Heart left ventricle (tissue), 16 donors: ENCODE measurements around the gene ELAVL3. TPM values are rescaled to one million over a fixed set of nuclear protein-coding genes. Genes with fewer than 3 reads are reported as not detected.
A peak's percentile ranks its signal among the peaks of the same experiment; 100 is the strongest.

Experiments used
- ATAC-seq, 4 donors: fragments of 200-7000 bp; cut with Tn5 transposase; one replicate each; pipeline ENCODE4 v1.9.1; 2020 to 2022; ENCODE audit warnings: moderate library complexity in 4 of 4, mild to moderate bottlenecking in 3 of 4, moderate number of reproducible peaks in 1 of 4
- DNase-seq, 5 donors: peaks; one replicate each; pipeline ENCODE4 v3.0.0-alpha.2; 2020
- H3K27ac ChIP-seq, 12 donors: fragments of 200-600 bp; sonication (generic) in 4 of 12; one replicate each; pipeline versions ENCODE4 v1.5.0 to v1.8.0; 2016 to 2022; ENCODE audit warnings: mild to moderate bottlenecking in 2 of 12
- H3K27me3 ChIP-seq, 9 donors: fragments of 200-600 bp; sonication (generic) in 2 of 9; one replicate each; pipeline versions ENCODE4 v1.5.1 to v1.8.0; 2016 to 2022; ENCODE audit warnings: mild to moderate bottlenecking in 3 of 9
- H3K36me3 ChIP-seq, 9 donors: fragments of 200-600 bp; sonication (generic) in 2 of 9; one replicate each; pipeline versions ENCODE4 v1.5.0 to v1.8.0; 2018 to 2022; ENCODE audit warnings: mild to moderate bottlenecking in 2 of 9
- H3K4me1 ChIP-seq, 12 donors: fragments of 200-600 bp; sonication (generic) in 4 of 12; one replicate each; pipeline versions ENCODE4 v1.5.0 to v1.8.0; 2016 to 2022; ENCODE audit warnings: mild to moderate bottlenecking in 3 of 12
- H3K4me3 ChIP-seq, 12 donors: fragments of 200-600 bp; sonication (generic) in 4 of 12; one replicate each; pipeline versions ENCODE4 v1.5.0 to v1.8.0; 2017 to 2022; ENCODE audit warnings: mild to moderate bottlenecking in 9 of 12, moderate library complexity in 4 of 12
- H3K9me3 ChIP-seq, 12 donors: fragments of 200-600 bp; sonication (generic) in 4 of 12; one replicate each; pipeline versions ENCODE4 v1.5.0 to v1.8.0; 2016 to 2022; ENCODE audit warnings: mild to moderate bottlenecking in 1 of 12
- POLR2A ChIP-seq, 2 donors: fragments of 450-650 bp; IDR thresholded peaks; one replicate each; pipeline ENCODE4 v1.6.1; 2017; ENCODE audit warnings: antibody characterized with exemption in 2 of 2, mild to moderate bottlenecking in 2 of 2, moderate library complexity in 2 of 2
- WGBS, 4 donors: extraction: QIAGEN DNeasy Blood & Tissue Kit in 2 of 4; methylation state at CpG; one replicate each; pipeline versions ENCODE4 v1.1.5 to v1.1.7; 2013 to 2018; 5-methylcytosine and 5-hydroxymethylcytosine counted together
- intact Hi-C, 10 donors: fragments of 100-400 bp; cut with DNase I; formaldehyde crosslinking; loops; one replicate each; pipeline versions ENCODE4 v1.11.1 to v1.14.2; 2022
- polyA plus RNA-seq, 2 donors: library from polyadenylated mRNA; stranded (reverse); fragments of 200-250 nt; gene quantifications; one replicate each; pipeline ENCODE4 v1.2.3, GENCODE V29; 2013
- total RNA-seq, 9 donors: library from RNA; depleted of rRNA in 2 of 9; stranded (reverse); fragments of >200 nt in 2 of 9; fragmentation: NEBNext Ultra II Directional in 3 of 9; extraction: Animal tissue kit (Norgen Biotek cat#: 25700) in 3 of 9; gene quantifications; one replicate each; pipeline versions ENCODE4 v1.1.0 to v1.2.4, GENCODE V29; 2016 to 2023
- TF ChIP-seq, protein P1 (sequence below), 12 donors: fragments of 200-600 bp; sonication (generic) in 4 of 12; IDR thresholded peaks; one replicate each; pipeline versions ENCODE4 v1.5.0 to v1.8.0; 2018 to 2022; ENCODE audit warnings: antibody characterized with exemption in 12 of 12, mild to moderate bottlenecking in 5 of 12
- donor health status: ischemic (EF 13 %, LVEDD 7.1; RV severe dilation, severe dysfunction).
- donor health status: healthy with polysubstance abuse.
- donor health status: DM: no; HTN: yes; CAD: no.
- donor health status: DM: no; HTN: no; CAD: no.
- donor health status: ischemic (EF 25% LVEDD 6.9; RV normal size, moderate dysfunction).
- donor health status: ischemic (EF 25% LVEDD 5.7; RV mildly dilated, moderate dysfunction).
- donor health status: healthy.
- donor health status: DM: yes; HTN: yes; CAD: no.
- donor health status: ischemic (EF 35%, LVEDD 5.7; RV mildly dilated, moderate dysfunction).
- donor health status: nonischemic (EF 11% LVEDD 7.7; RV severe dilation, severe dysfunction).
- donor health status: DM: yes; HTN: yes; CAD: no.
- donor health status: PGD.
- donor health status: ischemic (EF 29% LVEDD 5.4; RV normal size, mild dysfunction).
- donor health status: nonischemic (EF 23%, LVEDD 6.1; RV moderate dilation, normal function).

The ELAVL3 gene
- total and polyA plus RNA-seq, 11 donors, result 0.03 to 0.75 (median 0.22) TPM; not detected in 1

DNA sequence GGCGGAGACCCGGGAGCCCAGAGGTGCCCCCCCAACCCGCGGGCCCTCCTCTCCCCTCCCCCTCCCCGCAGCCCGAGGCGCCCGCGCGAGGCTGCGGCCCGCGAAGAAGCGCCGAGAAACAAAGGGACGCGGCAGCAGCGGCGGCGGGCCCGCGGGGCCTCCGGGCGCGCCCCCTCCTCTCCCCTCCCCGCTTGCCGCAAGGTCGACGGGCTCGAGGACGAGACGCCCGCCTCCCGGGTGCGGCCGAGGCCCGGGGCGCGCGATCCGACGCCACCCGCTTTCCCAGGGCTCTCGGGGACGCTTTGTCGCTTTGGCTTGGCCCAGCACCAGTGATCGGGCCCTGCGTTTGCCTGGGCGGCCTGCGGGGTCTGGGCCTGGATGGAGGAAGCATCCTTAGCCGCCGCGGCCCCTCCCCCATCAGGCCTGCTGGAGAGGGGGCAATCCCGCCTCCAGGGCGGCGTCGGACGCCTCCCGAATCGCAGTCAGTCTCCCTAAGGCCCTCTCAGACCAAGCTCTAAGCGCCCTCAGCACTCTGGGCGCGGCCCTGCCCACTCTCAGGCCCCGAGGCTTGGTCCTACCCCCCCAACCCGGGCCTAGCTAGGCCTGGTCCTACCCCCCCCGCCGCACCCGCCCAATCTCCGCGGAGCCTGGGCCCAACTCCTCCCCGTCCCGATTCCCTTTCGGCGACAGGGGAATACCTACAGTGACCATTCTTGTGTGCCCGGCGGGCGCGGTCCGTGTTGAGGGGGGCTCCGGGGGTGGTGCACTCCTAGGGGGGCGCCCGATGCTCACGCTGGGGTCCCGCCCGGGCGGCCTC is 740 bp downstream of the ELAVL3 start:
- intact Hi-C loops, result loop anchor here in 8 of 10 donors (5.0 to 10.0 kb wide), 5 partner anchors 45 to 188 kb away; partner anchors contain the start of genes TSPAN16 (in 3 of the 8), EPOR (in 2 of the 8), ODAD3 (in 1 of the 8) and PRKCSH (in 1 of the 8)
- Histone ChIP-seq H3K27ac (no peak overlapping the region), H3K27me3 (peaks cover 19 to 59% (median 39%) of the 10 kb centered on the region in 9 donors), H3K4me1 (peaks cover 0 to 43% (median 22%) of the 10 kb centered on the region in 12 donors), H3K9me3 (no peaks in the 10 kb centered on the region), H3K4me3 (peak overlapping the region in 10 of 12 donors; percentile 2 to 43 (median 34)), H3K36me3 (peaks cover 0 to 8% (median 0%) of the 10 kb centered on the region in 9 donors)
- ATAC-seq (no peak), DNase-seq (no peak)
- 6 to 18% (median 7%) methylated on average over 3 to 86 of the region's 86 CpGs for WGBS, 4 donors
- TF ChIP-seq, protein P1, sequence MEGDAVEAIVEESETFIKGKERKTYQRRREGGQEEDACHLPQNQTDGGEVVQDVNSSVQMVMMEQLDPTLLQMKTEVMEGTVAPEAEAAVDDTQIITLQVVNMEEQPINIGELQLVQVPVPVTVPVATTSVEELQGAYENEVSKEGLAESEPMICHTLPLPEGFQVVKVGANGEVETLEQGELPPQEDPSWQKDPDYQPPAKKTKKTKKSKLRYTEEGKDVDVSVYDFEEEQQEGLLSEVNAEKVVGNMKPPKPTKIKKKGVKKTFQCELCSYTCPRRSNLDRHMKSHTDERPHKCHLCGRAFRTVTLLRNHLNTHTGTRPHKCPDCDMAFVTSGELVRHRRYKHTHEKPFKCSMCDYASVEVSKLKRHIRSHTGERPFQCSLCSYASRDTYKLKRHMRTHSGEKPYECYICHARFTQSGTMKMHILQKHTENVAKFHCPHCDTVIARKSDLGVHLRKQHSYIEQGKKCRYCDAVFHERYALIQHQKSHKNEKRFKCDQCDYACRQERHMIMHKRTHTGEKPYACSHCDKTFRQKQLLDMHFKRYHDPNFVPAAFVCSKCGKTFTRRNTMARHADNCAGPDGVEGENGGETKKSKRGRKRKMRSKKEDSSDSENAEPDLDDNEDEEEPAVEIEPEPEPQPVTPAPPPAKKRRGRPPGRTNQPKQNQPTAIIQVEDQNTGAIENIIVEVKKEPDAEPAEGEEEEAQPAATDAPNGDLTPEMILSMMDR (IDR thresholded peaks at IDR 0.05), result no peak
- no peak for TF ChIP-seq POLR2A (IDR thresholded peaks at IDR 0.05)

DNA sequence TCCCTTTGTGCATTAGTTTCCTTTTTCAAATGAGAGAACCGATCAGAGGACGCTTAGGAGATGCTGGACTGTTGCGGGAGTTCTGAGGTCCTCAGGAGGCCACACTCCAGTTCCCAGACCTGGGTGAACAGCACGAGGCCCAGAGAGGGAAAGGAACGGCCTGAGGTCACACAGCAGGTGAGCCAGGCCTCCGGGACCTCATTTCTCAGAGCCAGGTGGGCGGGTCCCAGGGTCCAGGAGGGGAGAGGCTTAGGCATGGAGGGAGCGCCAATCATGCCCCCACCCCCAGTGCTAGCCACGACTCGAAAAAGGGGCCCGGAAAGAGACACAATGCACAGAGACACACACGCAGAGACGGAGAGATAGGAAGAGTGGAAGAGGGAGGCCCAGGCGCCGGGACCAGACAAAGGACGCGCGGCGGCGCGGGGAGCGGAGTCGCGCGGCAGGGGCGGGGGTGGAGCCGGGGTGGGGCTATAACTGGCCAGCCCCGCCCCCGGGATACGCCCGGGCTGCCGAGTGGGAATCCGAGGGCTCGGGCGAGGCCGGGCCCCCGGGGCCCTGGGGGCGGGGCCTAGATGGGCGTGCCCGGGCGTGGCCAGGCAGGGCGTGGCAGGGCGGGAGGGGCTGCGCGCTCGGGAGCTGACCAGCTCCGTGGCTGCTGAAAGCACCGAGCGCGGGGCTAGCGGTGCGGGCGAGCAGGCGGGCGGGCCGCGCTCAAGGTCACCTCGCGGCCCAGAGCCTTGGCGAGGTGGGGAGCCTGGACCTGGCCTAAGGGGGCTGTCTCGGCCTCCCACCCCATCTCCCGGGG is 1.6 kb downstream of the ELAVL3 start:
- Histone ChIP-seq H3K4me3 (peak overlapping the region in 10 of 12 donors; percentile 2 to 43 (median 34)), H3K4me1 (peaks cover 0 to 43% (median 22%) of the 10 kb centered on the region in 12 donors), H3K9me3 (no peaks in the 10 kb centered on the region), H3K27ac (no peak overlapping the region), H3K27me3 (peaks cover 19 to 55% (median 38%) of the 10 kb centered on the region in 9 donors), H3K36me3 (peaks cover 0 to 6% (median 0%) of the 10 kb centered on the region in 9 donors)
- TF ChIP-seq POLR2A (IDR thresholded peaks at IDR 0.05), result no peak
- TF ChIP-seq, protein P1 (IDR thresholded peaks at IDR 0.05), result no peak
- 13 to 42% (median 26%) methylated on average over 19 to 62 of the region's 62 CpGs for WGBS, 4 donors
- ATAC-seq, result peak in 2 of 4 donors; percentile 6 to 23
- intact Hi-C loops, result no loop called here
- DNase-seq, result no peak

DNA sequence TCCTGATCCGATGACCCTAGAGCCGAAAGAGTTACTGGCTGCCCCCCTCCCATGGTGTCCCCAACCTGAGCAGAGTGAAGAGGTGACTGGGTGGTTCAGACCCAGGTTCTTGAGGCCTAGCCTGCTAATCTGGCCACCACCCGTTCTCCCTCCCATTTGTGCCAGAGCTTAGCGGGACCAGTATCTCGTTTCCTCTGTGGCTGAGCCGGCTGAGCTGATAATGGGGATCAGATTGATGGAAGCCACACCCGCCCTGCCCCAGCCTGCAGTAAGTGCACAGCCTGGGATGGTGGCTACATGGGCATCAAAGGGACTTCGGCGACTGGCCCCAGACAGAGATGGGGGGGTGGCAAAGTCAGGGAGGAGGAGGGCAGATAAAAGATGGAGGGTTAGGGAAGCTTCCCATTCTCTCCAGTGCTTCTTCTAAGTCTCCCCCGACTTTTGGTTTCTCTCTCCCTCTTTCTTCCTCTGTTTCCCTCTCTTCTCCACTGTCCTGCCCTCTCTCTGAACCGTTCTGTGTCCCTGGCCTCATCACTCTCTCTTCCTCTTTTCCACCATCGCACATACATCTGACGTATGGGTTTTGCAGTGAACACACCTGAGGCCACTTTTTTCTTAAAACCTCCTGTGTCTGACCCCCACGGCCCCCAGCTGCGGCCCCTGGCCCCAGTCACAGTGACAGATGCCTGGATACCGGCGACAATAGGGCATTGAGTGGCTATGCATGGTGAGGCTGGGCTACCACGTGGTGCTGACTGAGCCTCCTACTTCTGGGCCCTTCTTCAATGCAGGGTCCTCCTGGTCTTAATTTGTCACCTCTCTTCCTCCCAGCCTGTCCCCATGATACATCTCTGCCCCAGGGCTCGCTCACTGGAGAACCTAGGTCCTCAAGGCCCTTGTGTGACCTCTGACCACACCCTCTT is 2.4 kb downstream of the ELAVL3 start:
- TF ChIP-seq, protein P1 (IDR thresholded peaks at IDR 0.05), result no peak
- TF ChIP-seq POLR2A (IDR thresholded peaks at IDR 0.05), result no peak
- no peaks in the 10 kb centered on the region for H3K9me3 ChIP-seq
- H3K36me3 ChIP-seq, result peaks cover 0 to under 1% (median 0%) of the 10 kb centered on the region in 9 donors
- ATAC-seq (no peak), DNase-seq (no peak)
- peaks cover 0 to 42% (median 22%) of the 10 kb centered on the region in 12 donors for H3K4me1 ChIP-seq
- no peak overlapping the region for H3K27ac ChIP-seq
- H3K27me3 ChIP-seq, result peaks cover 19 to 47% (median 35%) of the 10 kb centered on the region in 9 donors
- H3K4me3 ChIP-seq, result no peak overlapping the region
- intact Hi-C loops, result no loop called here
- 50 to 64% (median 58%) methylated on average over 19 of the region's 19 CpGs for WGBS, 4 donors
